Ureter (tissue), 1 donor: ENCODE data around the gene SUSD3. TPM values are rescaled to one million over a fixed set of nuclear protein-coding genes. Genes with fewer than 3 reads are reported as not detected.

Source experiments
- total RNA-seq: library from RNA; stranded (reverse); gene quantifications from one replicate; pipeline ENCODE4 v1.2.4, GENCODE V29; 2023
- donor health status: DM: yes; HTN: yes; CAD: no.

Gene SUSD3
- total RNA-seq, 1 donor from 2014 or later = 3.0 TPM

Other genes starting within 250 kb of the SUSD3 start
- gene ZNF484, start 180.7 kb upstream of the SUSD3 start, total RNA-seq = 17.8 TPM
- gene FGD3, start 111.2 kb upstream of the SUSD3 start, total RNA-seq = 55.4 TPM
- 31.3 TPM for gene CARD19, start 37.5 kb downstream of the SUSD3 start, total RNA-seq
- 32.1 TPM for gene NINJ1, start 75.5 kb downstream of the SUSD3 start, total RNA-seq
- 40.0 TPM for gene WNK2, start 125.4 kb downstream of the SUSD3 start, total RNA-seq